Liver (tissue), 3 donors: ENCODE measurements around the gene STK36.

Experiments
- CTCF ChIP-seq: fragments of 150-350 bp; IDR thresholded peaks from 2 replicates; pipeline ENCODE4 v1.5.1; 2017; ENCODE audit warnings: improper control_type of control experiment, low read depth, low read length; ENCODE audit not compliant: missing input control
- EGR1 ChIP-seq, 2 donors: IDR thresholded peaks; 2 replicates each; pipeline ENCODE4 v1.6.1; 2016 to 2018; ENCODE audit warnings: antibody characterized with exemption in 2 of 2, low read depth in 2 of 2
- FOXA1 ChIP-seq: IDR thresholded peaks from 2 replicates; pipeline ENCODE4 v1.6.1; 2016; ENCODE audit warnings: antibody characterized with exemption
- GABPA ChIP-seq, 2 donors: IDR thresholded peaks in 1 of 2; conservative IDR thresholded peaks in 1 of 2; 2 replicates each; pipeline ENCODE4 v1.6.1; 2016; ENCODE audit warnings: antibody characterized with exemption in 2 of 2, mild to moderate bottlenecking in 1 of 2, moderate library complexity in 1 of 2
- JUND ChIP-seq, 2 donors: IDR thresholded peaks; 2 replicates each; pipeline ENCODE4 v1.6.1; 2016; ENCODE audit warnings: antibody characterized with exemption in 2 of 2
- MAX ChIP-seq: IDR thresholded peaks from 2 replicates; pipeline ENCODE4 v1.6.1; 2016; ENCODE audit warnings: antibody characterized with exemption
- RAD21 ChIP-seq, 2 donors: IDR thresholded peaks; 2 replicates each; pipeline ENCODE4 v1.6.1; 2016; ENCODE audit warnings: antibody characterized with exemption in 2 of 2, mild to moderate bottlenecking in 2 of 2
- RXRA ChIP-seq, 2 donors: IDR thresholded peaks; 2 replicates each; pipeline ENCODE4 v1.6.1; 2017 to 2018; ENCODE audit warnings: antibody characterized with exemption in 2 of 2, mild to moderate bottlenecking in 1 of 2
- YY1 ChIP-seq: IDR thresholded peaks from 2 replicates; pipeline ENCODE4 v1.6.1; 2016; ENCODE audit warnings: antibody characterized with exemption, mild to moderate bottlenecking
- TF ChIP-seq, protein P1 (sequence below): IDR thresholded peaks from 2 replicates; pipeline ENCODE4 v1.6.1; 2016; ENCODE audit warnings: antibody characterized with exemption
- TF ChIP-seq, protein P2 (sequence below): IDR thresholded peaks from 2 replicates; pipeline ENCODE4 v1.6.1; 2016; ENCODE audit warnings: antibody characterized with exemption, mild to moderate bottlenecking
- donor health status: healthy.
- donor health status: healthy.

DNA sequence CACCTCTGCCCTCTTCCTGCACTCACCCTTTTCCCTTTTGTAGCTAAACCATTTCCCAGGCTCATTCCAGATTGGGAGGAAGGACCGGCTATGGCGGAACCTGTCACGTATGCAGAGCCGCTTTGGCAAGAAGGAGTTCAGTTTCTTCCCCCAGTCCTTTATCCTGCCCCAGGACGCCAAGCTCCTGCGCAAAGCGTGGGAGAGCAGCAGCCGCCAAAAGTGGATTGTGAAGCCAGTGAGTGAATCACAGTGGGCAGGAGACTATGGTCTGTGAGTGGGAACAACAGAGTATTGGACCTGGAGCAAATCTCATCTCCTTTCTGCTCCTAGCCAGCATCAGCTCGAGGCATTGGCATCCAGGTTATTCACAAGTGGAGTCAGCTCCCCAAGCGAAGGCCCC is 75.1 kb downstream of the STK36 start:
- no peak for TF ChIP-seq CTCF
- no peak for TF ChIP-seq YY1
- TF ChIP-seq FOXA1 = no peak
- no peak for TF ChIP-seq JUND (IDR thresholded peaks at IDR 0.05)
- no peak for TF ChIP-seq EGR1 (IDR thresholded peaks at IDR 0.05; ENCODE audit: low read depth in 2 of 2)
- TF ChIP-seq, protein P1, sequence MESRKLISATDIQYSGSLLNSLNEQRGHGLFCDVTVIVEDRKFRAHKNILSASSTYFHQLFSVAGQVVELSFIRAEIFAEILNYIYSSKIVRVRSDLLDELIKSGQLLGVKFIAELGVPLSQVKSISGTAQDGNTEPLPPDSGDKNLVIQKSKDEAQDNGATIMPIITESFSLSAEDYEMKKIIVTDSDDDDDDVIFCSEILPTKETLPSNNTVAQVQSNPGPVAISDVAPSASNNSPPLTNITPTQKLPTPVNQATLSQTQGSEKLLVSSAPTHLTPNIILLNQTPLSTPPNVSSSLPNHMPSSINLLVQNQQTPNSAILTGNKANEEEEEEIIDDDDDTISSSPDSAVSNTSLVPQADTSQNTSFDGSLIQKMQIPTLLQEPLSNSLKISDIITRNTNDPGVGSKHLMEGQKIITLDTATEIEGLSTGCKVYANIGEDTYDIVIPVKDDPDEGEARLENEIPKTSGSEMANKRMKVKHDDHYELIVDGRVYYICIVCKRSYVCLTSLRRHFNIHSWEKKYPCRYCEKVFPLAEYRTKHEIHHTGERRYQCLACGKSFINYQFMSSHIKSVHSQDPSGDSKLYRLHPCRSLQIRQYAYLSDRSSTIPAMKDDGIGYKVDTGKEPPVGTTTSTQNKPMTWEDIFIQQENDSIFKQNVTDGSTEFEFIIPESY = no peak
- TF ChIP-seq, protein P2, sequence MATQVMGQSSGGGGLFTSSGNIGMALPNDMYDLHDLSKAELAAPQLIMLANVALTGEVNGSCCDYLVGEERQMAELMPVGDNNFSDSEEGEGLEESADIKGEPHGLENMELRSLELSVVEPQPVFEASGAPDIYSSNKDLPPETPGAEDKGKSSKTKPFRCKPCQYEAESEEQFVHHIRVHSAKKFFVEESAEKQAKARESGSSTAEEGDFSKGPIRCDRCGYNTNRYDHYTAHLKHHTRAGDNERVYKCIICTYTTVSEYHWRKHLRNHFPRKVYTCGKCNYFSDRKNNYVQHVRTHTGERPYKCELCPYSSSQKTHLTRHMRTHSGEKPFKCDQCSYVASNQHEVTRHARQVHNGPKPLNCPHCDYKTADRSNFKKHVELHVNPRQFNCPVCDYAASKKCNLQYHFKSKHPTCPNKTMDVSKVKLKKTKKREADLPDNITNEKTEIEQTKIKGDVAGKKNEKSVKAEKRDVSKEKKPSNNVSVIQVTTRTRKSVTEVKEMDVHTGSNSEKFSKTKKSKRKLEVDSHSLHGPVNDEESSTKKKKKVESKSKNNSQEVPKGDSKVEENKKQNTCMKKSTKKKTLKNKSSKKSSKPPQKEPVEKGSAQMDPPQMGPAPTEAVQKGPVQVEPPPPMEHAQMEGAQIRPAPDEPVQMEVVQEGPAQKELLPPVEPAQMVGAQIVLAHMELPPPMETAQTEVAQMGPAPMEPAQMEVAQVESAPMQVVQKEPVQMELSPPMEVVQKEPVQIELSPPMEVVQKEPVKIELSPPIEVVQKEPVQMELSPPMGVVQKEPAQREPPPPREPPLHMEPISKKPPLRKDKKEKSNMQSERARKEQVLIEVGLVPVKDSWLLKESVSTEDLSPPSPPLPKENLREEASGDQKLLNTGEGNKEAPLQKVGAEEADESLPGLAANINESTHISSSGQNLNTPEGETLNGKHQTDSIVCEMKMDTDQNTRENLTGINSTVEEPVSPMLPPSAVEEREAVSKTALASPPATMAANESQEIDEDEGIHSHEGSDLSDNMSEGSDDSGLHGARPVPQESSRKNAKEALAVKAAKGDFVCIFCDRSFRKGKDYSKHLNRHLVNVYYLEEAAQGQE = no peak
- no peak for TF ChIP-seq RAD21 (IDR thresholded peaks at IDR 0.05)
- no peak for TF ChIP-seq GABPA (IDR thresholded peaks at IDR 0.05 in 1 of 2, conservative IDR thresholded peaks at IDR 0.05 in 1 of 2)
- TF ChIP-seq MAX = no peak
- TF ChIP-seq RXRA (IDR thresholded peaks at IDR 0.05) = no peak
